Central memory CD8-positive, alpha-beta T cell (primary cell): ENCODE data around the gene ABCB9.
"Not testable (repeated sequence)": the region's sequence is repeated elsewhere in the genome, so short reads cannot be mapped to it uniquely, and the experiment has no call there.

Source experiments
- ATAC-seq: fragments of 150-1000 bp; cut with Tn5 transposase; replicated peaks from 2 replicates; pipeline ENCODE4 v1.10.0; 2022; ENCODE audit warnings: mild to moderate bottlenecking, moderate FRiP score, moderate number of reproducible peaks; ENCODE audit not compliant: poor library complexity, severe bottlenecking; ENCODE audit errors: extremely low read depth
- DNase-seq, 2 donors: peaks; one replicate each; pipeline ENCODE4 v3.0.0; 2021; ENCODE audit warnings: low spot score in 2 of 2
- H3K27ac Mint-ChIP-seq: one replicate; pipeline ENCODE4 v1.8.0; 2022; ENCODE audit warnings: low read depth, mild to moderate bottlenecking, moderate library complexity, mixed read lengths
- H3K27me3 Mint-ChIP-seq: one replicate; pipeline ENCODE4 v1.8.0; 2022; ENCODE audit warnings: mixed read lengths
- H3K36me3 Mint-ChIP-seq: one replicate; pipeline ENCODE4 v1.8.0; 2022; ENCODE audit warnings: mild to moderate bottlenecking, moderate library complexity, mixed read lengths; ENCODE audit not compliant: insufficient read depth
- H3K4me1 Mint-ChIP-seq: one replicate; pipeline ENCODE4 v1.8.0; 2022; ENCODE audit warnings: mixed read lengths
- H3K4me3 Mint-ChIP-seq: one replicate; pipeline ENCODE4 v1.8.0; 2022; ENCODE audit warnings: mild to moderate bottlenecking, moderate library complexity, mixed read lengths
- H3K9me3 Mint-ChIP-seq: one replicate; pipeline ENCODE4 v1.8.0; 2022; ENCODE audit warnings: mixed read lengths

Gene ABCB9

DNA sequence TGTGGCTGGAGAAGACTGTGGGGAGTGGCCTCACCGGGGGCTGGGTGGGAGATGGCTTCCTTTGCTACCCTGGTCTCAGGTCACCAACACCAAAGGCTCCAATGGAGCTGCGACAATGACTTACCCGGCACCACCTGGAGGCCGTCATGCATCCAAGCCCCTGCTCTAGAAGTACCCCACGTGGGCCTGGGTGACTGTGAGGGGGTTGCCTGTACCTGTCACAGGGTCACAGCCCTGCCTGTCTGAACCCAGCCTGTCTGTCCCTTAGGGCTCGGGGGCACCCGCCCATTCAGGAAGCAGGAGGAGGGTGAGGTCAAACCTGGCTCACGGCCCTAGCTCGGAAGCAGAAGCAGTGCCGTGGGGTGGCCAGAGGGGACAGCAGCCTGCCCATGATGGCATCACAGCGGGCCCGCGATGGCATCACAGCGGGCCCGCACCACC lies 18.9 kb downstream of the ABCB9 start:
- Mint-ChIP-seq H3K4me1 (peaks cover 24% of the 10 kb centered on the region), H3K4me3 (no peak overlapping the region), H3K9me3 (no peaks in the 10 kb centered on the region), H3K27me3 (no peaks in the 10 kb centered on the region), H3K27ac (peak overlapping the region; percentile 71), H3K36me3 (peaks cover 2% of the 10 kb centered on the region)
- ATAC-seq (no peak), DNase-seq (no peak)

DNA sequence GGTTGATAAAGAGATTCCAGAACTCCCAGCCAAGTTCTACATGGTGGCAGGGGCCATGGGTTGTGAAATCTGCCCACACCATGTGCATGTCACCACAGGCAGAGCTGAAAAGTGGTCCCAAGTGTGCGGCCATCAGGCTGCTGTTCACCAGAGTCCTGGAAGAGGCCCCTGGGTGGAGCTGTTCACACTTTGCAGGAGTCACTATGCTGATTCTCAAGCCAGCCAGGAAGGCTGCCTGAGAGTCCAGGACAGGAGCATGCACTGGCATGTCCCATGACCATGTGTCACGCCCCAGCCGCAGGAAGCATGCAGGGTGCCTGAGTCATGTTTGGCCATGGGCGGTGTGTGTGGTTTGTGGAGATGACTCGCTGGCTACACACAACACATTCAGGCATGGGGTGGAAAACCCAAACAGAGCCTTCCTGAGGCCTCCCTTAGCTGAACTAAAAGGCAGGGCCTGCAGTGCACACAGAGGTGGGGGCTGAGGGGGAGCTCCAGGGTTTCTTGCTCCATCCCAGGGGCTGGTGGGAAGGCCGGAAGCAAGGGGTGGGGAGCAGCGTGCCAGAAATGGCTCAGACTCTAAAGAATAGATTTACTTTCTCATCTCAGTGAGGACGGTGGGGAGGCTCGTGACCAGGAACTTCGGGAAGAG lies 19.4 kb downstream of the ABCB9 start:
- Mint-ChIP-seq H3K4me3 (peak overlapping the region; percentile 18), H3K27ac (peak overlapping the region; percentile 71), H3K27me3 (no peaks in the 10 kb centered on the region), H3K9me3 (no peaks in the 10 kb centered on the region), H3K4me1 (peaks cover 24% of the 10 kb centered on the region), H3K36me3 (peaks cover 2% of the 10 kb centered on the region)
- DNase-seq (peak in 1 of 2 donors; percentile 21), ATAC-seq (peak; percentile 80)

DNA sequence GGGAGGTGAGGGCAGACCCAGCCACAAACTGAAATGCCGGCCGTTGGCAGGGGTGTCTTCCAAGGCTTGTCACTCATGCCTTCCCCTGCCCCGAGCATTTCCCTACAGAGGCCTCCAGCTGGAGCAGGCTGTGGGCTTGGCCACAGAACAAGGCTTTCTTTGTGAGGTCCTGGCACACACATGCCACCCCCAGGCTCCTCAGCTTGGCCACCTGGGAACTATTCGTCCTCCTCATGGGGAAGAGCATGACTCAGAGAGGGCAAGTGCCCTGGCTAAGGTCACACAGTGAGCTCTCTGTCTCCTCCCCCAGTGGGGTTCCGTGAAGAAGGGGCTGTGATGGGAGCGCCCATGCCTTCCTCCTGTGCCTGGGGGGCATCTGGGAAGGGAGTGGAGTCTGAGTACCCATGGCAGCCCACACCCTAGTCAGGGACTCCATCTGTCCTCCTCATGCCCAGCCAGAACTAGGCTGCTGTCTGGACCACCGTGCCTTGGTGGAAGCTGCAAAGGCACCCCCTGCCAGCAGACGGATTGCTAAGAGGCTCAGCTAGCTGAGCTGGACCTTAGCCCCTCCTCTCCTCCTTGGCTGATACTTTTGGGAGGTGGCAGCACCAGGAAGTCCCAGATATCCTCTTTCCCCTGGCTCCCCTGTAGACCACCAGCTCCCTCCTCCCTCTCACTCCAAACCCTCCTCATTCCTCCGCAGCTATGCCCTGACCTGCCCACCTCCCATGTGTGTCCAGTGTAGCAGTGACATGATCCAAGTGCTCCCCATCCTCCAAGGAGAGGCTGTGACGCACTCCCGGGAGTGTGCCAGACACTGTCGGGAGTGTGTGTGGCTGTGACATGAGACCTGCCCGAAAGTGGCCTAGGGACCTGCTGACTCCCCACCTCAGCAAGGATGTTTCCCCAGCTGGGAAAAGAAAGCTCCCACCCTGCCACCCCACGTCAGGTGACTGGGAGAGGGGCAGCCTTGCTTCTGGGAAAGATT lies 21.4 kb downstream of the ABCB9 start:
- H3K27me3 Mint-ChIP-seq, result no peaks in the 10 kb centered on the region
- no peak for ATAC-seq
- DNase-seq, result no peak
- H3K4me3 Mint-ChIP-seq, result no peak overlapping the region
- peaks cover 2% of the 10 kb centered on the region for H3K36me3 Mint-ChIP-seq
- H3K4me1 Mint-ChIP-seq, result peaks cover 24% of the 10 kb centered on the region
- no peaks in the 10 kb centered on the region for H3K9me3 Mint-ChIP-seq
- H3K27ac Mint-ChIP-seq, result no peak overlapping the region

DNA sequence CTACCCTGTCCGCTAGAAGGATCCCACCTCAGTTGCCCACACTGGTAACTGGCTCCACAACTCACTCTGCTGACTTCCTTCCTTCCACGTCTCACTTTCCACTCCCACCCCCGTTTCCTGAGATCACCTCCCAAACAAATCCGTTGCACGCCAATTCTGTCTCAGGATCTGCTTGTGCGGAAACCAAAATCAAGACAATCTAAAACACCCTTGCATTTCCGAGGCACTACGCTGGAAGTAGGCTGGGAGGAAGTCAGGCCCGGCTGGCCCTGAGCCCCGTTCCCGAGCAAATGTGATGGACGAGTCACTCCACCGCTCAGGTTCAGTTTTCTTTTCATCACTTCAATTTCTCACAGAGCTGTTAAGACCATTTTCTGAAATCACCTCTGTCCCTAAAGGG lies 23.1 kb downstream of the ABCB9 start:
- no peak for ATAC-seq
- no peaks in the 10 kb centered on the region for H3K27me3 Mint-ChIP-seq
- H3K4me3 Mint-ChIP-seq, result no peak overlapping the region
- H3K27ac Mint-ChIP-seq, result no peak overlapping the region
- no peaks in the 10 kb centered on the region for H3K9me3 Mint-ChIP-seq
- no peak for DNase-seq
- peaks cover 24% of the 10 kb centered on the region for H3K4me1 Mint-ChIP-seq
- H3K36me3 Mint-ChIP-seq, result peaks cover 2% of the 10 kb centered on the region

DNA sequence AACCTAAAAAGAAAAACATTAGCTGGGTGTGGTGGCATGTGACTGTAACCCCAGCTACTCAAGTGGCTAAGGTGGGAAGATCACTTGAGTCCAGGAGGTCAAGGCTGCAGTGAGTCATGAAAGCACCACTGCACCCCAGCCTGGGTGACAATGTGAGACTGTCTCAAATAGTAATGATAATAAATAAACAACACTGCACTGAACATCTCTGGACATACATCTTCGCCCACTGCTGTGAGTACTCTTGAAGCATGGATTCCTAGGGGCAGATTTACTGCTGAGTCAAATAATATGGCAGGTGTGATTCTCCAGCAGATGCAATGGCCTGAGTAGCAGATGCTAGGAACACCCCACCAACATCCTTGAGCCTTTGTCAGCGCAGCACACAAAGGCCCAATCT lies 23.6 kb downstream of the ABCB9 start:
- Mint-ChIP-seq H3K9me3 (no peaks in the 10 kb centered on the region), H3K27ac (no peak overlapping the region), H3K36me3 (peaks cover 3% of the 10 kb centered on the region), H3K4me1 (peaks cover 24% of the 10 kb centered on the region), H3K27me3 (no peaks in the 10 kb centered on the region), H3K4me3 (no peak overlapping the region)
- peak; percentile 40 for ATAC-seq
- no peak for DNase-seq

DNA sequence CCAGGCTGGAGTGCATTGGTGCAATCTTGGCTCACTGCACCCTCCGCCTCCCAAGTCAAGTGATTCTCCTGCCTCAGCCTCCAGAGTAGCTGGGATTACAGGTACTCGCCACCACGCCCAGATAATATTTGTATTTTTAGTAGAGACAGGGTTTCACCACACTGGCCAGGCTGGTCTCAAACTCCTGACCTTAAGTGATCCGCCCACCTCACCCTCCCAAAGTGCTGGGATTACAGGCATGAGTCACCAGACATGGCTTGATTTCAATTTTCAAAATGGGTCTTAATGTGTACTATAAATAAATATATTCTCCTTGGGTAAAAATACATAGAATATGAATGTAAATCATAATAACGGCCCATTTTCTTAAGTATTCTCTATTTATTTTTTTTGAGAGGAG lies 24.9 kb downstream of the ABCB9 start:
- not testable (repeated sequence) for H3K9me3 Mint-ChIP-seq, H3K4me3 Mint-ChIP-seq, H3K27ac Mint-ChIP-seq, DNase-seq, H3K27me3 Mint-ChIP-seq, H3K36me3 Mint-ChIP-seq, ATAC-seq
- peaks cover 15% of the 10 kb centered on the region for H3K4me1 Mint-ChIP-seq

DNA sequence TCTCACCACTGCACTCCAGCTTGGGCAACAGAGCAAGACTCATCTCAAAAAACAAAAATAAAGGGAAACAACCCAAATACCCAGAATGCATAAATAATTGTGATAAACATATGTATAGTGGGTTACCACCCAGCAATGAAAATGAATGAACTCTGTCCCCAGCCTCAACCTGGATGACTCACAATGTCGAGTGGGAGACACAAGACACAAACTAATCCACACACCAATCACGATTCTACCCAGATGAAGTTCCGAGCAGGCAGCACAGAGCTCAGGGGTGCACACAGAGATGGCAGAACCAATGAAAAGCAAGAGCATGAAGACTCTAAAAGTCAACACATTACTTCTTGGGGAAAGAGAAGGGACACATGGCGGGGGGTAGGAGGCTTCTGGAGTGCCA lies 27.1 kb downstream of the ABCB9 start:
- no peak for DNase-seq
- Mint-ChIP-seq H3K27ac (no peak overlapping the region), H3K9me3 (no peaks in the 10 kb centered on the region), H3K4me1 (peaks cover 10% of the 10 kb centered on the region), H3K4me3 (no peak overlapping the region), H3K36me3 (peaks cover 3% of the 10 kb centered on the region), H3K27me3 (no peaks in the 10 kb centered on the region)
- ATAC-seq, result no peak

DNA sequence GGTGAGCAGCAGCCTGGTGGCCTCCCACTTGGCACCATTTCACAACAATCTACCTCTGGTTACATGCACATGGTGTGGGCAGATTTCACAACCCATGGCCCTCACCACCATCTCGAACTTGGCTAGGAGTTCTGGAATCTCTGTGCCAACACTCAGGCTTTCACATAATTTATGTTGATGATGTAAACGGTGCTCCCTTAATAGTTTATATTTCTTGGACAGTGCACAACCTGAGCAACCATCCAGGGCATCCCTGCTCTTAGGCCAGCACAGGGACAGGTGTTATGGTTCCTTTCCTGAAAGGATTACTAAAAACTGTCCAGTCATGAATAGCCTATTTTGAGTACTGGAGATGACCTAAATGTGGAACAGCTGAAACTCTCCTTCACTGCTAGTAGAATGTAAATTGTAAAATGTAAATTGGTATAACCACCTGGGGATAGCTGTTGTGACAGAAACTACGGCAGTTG lies 28.6 kb downstream of the ABCB9 start:
- no peaks in the 10 kb centered on the region for H3K4me1 Mint-ChIP-seq
- ATAC-seq (no peak), DNase-seq (no peak)
- H3K4me3 Mint-ChIP-seq, result no peak overlapping the region
- peaks cover 3% of the 10 kb centered on the region for H3K36me3 Mint-ChIP-seq
- H3K9me3 Mint-ChIP-seq, result no peaks in the 10 kb centered on the region
- no peaks in the 10 kb centered on the region for H3K27me3 Mint-ChIP-seq
- no peak overlapping the region for H3K27ac Mint-ChIP-seq

DNA sequence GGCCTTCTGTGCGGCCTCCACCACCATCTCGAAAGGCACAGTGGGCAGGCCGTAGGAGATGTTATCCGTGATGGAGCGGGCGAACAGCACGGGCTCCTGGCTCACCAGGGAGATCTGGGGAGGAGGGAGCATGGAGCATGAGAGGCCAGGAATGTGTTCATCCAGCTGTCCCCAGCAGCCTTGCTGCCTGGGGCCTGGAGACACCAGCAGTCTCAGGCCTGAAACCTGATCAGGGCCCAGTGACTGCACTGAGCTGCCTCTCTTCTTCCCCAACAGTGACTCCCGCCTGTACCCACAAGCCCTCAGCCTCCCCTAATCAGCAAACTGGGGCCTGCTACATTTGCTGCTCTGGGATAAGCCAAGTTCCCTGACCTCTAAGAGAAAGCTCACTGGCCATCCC lies 30.9 kb downstream of the ABCB9 start:
- H3K4me3 Mint-ChIP-seq, result no peak overlapping the region
- no peaks in the 10 kb centered on the region for H3K4me1 Mint-ChIP-seq
- no peaks in the 10 kb centered on the region for H3K27me3 Mint-ChIP-seq
- DNase-seq (no peak), ATAC-seq (no peak)
- H3K9me3 Mint-ChIP-seq, result no peaks in the 10 kb centered on the region
- H3K27ac Mint-ChIP-seq, result no peak overlapping the region
- H3K36me3 Mint-ChIP-seq, result peaks cover 3% of the 10 kb centered on the region

DNA sequence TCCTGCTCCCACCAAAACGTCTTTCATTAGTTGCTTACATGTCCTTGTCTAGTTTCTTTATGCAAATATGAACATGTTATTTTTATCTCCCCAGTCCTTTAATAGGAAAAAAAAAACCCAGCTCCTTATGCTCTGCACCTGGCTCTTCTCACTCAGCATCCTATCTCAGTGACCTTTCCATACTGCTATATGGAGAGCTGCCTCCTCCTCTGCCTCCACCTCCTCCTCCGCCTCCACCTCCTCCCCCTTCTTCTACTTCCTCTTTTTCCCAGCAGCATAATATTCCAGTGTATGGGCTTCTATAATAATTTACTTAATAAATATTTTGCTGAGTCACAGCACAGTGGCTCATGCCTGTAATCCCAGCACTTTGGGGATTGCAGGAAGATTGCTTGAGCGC lies 31.5 kb downstream of the ABCB9 start:
- Mint-ChIP-seq H3K9me3 (no peaks in the 10 kb centered on the region), H3K4me3 (no peak overlapping the region), H3K27ac (no peak overlapping the region), H3K36me3 (peaks cover 3% of the 10 kb centered on the region), H3K27me3 (no peaks in the 10 kb centered on the region), H3K4me1 (no peaks in the 10 kb centered on the region)
- ATAC-seq (no peak), DNase-seq (no peak)

DNA sequence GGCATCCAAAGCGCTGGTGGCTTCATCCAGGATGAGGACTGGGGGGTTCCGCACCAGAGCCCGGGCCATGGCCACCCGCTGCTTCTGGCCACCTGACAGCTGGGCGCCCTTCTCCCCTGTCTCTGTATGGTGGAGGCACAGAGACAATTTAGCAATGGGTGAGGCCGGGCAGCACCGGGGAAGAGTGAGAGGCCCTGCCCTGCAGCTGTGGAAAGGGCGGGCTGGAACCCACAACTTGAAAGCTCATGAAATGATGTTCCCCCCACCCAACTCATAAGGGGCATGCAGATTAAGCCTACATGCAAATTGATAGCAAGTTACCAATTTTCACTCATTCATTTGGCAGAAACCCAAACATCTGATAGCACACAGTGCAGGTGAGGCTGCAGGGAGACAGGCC lies 34.1 kb downstream of the ABCB9 start:
- H3K27ac Mint-ChIP-seq, result no peak overlapping the region
- no peaks in the 10 kb centered on the region for H3K9me3 Mint-ChIP-seq
- H3K4me1 Mint-ChIP-seq, result no peaks in the 10 kb centered on the region
- no peak overlapping the region for H3K4me3 Mint-ChIP-seq
- peaks cover 1% of the 10 kb centered on the region for H3K36me3 Mint-ChIP-seq
- ATAC-seq (no peak), DNase-seq (no peak)
- H3K27me3 Mint-ChIP-seq, result no peaks in the 10 kb centered on the region

DNA sequence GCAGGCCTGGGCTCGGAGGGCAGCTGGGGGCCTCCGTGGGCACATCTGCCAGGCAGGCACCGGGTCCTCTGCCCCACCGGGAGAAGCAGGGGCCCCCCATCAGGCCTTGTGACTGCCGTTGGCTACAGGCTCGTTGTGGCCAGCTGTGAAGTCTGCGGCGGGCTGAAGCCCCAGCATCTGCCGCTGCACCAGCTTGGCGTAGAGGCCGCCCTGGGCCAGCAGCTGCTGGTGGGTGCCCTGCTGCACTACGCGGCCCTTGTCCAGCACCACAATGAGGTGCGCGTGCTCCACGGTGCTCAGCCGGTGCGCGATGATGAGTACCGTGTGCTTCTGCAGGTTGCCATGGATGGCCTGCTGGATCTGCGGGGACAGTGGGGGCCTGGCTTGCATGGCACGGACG lies 36.5 kb downstream of the ABCB9 start:
- H3K27ac Mint-ChIP-seq, result no peak overlapping the region
- H3K4me1 Mint-ChIP-seq, result no peaks in the 10 kb centered on the region
- DNase-seq (no peak), ATAC-seq (no peak)
- H3K36me3 Mint-ChIP-seq, result no peaks in the 10 kb centered on the region
- no peak overlapping the region for H3K4me3 Mint-ChIP-seq
- H3K9me3 Mint-ChIP-seq, result no peaks in the 10 kb centered on the region
- H3K27me3 Mint-ChIP-seq, result no peaks in the 10 kb centered on the region

DNA sequence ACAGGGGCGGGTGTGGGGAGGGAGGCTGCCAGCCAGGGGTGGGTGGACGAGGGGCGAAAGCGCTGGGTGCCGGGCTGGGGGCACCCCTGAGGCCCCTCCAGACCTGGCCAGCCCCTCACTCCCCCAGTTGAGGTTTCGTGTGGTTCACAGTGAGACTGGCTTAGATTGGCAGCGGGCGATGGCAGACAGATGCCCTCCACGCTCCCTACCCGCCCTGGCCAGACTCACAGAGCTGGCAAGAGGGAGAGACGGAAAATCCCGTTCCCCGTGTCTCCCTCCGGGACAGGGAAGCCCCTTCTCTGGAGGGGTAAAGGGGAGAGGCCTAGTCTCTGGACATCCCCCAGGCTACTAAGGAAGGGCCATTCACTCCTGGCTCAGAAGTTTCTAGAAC lies 37.1 kb downstream of the ABCB9 start:
- H3K4me3 Mint-ChIP-seq, result no peak overlapping the region
- ATAC-seq (no peak), DNase-seq (no peak)
- H3K27me3 Mint-ChIP-seq, result no peaks in the 10 kb centered on the region
- H3K27ac Mint-ChIP-seq, result no peak overlapping the region
- H3K36me3 Mint-ChIP-seq, result no peaks in the 10 kb centered on the region
- no peaks in the 10 kb centered on the region for H3K4me1 Mint-ChIP-seq
- no peaks in the 10 kb centered on the region for H3K9me3 Mint-ChIP-seq
